Kidney (tissue), 14 donors: ENCODE data around the gene ADRA2C. TPM values are rescaled to one million over a fixed set of nuclear protein-coding genes. Genes with fewer than 3 reads are reported as not detected.

ENCODE experiments used
- DNase-seq, 5 donors: peaks; one replicate each; pipeline ENCODE4 v3.0.0-alpha.2; 2013 to 2020
- FAIRE-seq: peaks from 2 replicates; lab custom pipeline; 2012; peaks lifted over from hg19 to GRCh38; lab: Jason Lieb, UNC
- H3K27ac ChIP-seq, 2 donors: one replicate each; pipeline ENCODE4 v1.7.0; 2013; ENCODE audit warnings: low read depth in 2 of 2, low read length in 2 of 2, inconsistent platforms in 1 of 2
- H3K27me3 ChIP-seq: one replicate; pipeline ENCODE4 v1.7.1; 2013; ENCODE audit warnings: low read length, inconsistent platforms; ENCODE audit not compliant: control insufficient read depth, insufficient read depth
- H3K36me3 ChIP-seq, 3 donors: one replicate each; pipeline versions ENCODE4 v1.7.0 to v1.7.1; 2013; ENCODE audit warnings: low read length in 3 of 3, control low read depth in 1 of 3, inconsistent platforms in 1 of 3; ENCODE audit not compliant: insufficient read depth in 3 of 3, control insufficient read depth in 2 of 3
- H3K4me1 ChIP-seq, 3 donors: one replicate each; pipeline versions ENCODE4 v1.7.0 to v1.7.1; 2013; ENCODE audit warnings: low read length in 3 of 3, inconsistent platforms in 1 of 3, low read depth in 1 of 3; ENCODE audit not compliant: control insufficient read depth in 2 of 3, insufficient read depth in 2 of 3
- H3K4me3 ChIP-seq, 3 donors: one replicate each; pipeline versions ENCODE4 v1.7.0 to v1.8.1; 2013; ENCODE audit warnings: low read length in 3 of 3, control low read depth in 1 of 3, inconsistent platforms in 1 of 3
- H3K9ac ChIP-seq, 3 donors: one replicate each; pipeline versions ENCODE4 v1.7.0 to v1.7.1; 2013; ENCODE audit warnings: low read length in 3 of 3, control low read depth in 1 of 3, inconsistent platforms in 1 of 3
- H3K9me3 ChIP-seq, 3 donors: one replicate each; pipeline versions ENCODE4 v1.7.0 to v1.7.1; 2013; ENCODE audit warnings: low read length in 3 of 3, control low read depth in 1 of 3, inconsistent platforms in 1 of 3; ENCODE audit not compliant: control insufficient read depth in 2 of 3, insufficient read depth in 1 of 3
- CTCF ChIP-seq: IDR thresholded peaks from 3 replicates; pipeline ENCODE4 v1.5.1; 2012; ENCODE audit warnings: mild to moderate bottlenecking, moderate library complexity, borderline replicate concordance; ENCODE audit not compliant: insufficient read depth; ENCODE audit errors: extremely low read depth
- intact Hi-C: fragments of 100-400 bp; cut with DNase I; formaldehyde crosslinking; loops from one replicate; pipeline ENCODE4 v1.11.1; 2022
- polyA plus RNA-seq: library from polyadenylated mRNA; stranded (reverse); fragments of 350-450 nt; fragmentation: Illumina TruSeq; extraction: RNeasy Lipid Tissue Mini Kit (QIAGEN cat#74804); gene quantifications from one replicate; pipeline ENCODE4 v1.2.3, GENCODE V29; 2014; ENCODE audit warnings: low read depth, low replicate concordance; ENCODE audit not compliant: insufficient read depth
- total RNA-seq: library from RNA; stranded (reverse); fragmentation: NEBNext Ultra II Directional; extraction: Animal tissue kit (Norgen Biotek cat#: 25700); gene quantifications from one replicate; pipeline ENCODE4 v1.2.1, GENCODE V29; 2021
- donor health status: control.
- donor health status: control.
- donor health status: control.
- donor health status: control.
- donor health status: control.
- donor health status: DM: yes; HTN: yes; CAD: no.
- donor health status: Normal renal cell carcinoma (clear cell type).

The ADRA2C gene
- total and polyA plus RNA-seq, 2 donors from 2014 or later = 21.9 to 36.2 TPM

GRCh38 chr4:3733195-3733594, 33.0 kb upstream of the ADRA2C start:
- DNase-seq (no peak), FAIRE-seq (no peak)
- Histone ChIP-seq H3K4me3 (no peak overlapping the region), H3K4me1 (no peaks in the 10 kb centered on the region), H3K27me3 (no peaks in the 10 kb centered on the region), H3K9me3 (no peaks in the 10 kb centered on the region), H3K9ac (no peak overlapping the region), H3K27ac (no peak overlapping the region), H3K36me3 (no peaks in the 10 kb centered on the region)
- TF ChIP-seq CTCF = no peak
- intact Hi-C loops = no loop called here

GRCh38 chr4:3735196-3735595, 31.0 kb upstream of the ADRA2C start:
- H3K27me3 ChIP-seq = no peaks in the 10 kb centered on the region
- H3K9me3 ChIP-seq = no peaks in the 10 kb centered on the region
- no peak overlapping the region for H3K27ac ChIP-seq
- H3K36me3 ChIP-seq = no peaks in the 10 kb centered on the region
- intact Hi-C loops = no loop called here
- TF ChIP-seq CTCF = no peak
- no peak overlapping the region for H3K9ac ChIP-seq
- DNase-seq = no peak
- H3K4me3 ChIP-seq = no peak overlapping the region
- no peaks in the 10 kb centered on the region for H3K4me1 ChIP-seq
- FAIRE-seq = no peak

GRCh38 chr4:3736290-3736689, 29.9 kb upstream of the ADRA2C start:
- DNase-seq (no peak), FAIRE-seq (no peak)
- no peak overlapping the region for H3K27ac ChIP-seq
- intact Hi-C loops = no loop called here
- no peaks in the 10 kb centered on the region for H3K9me3 ChIP-seq
- H3K27me3 ChIP-seq = no peaks in the 10 kb centered on the region
- H3K4me1 ChIP-seq = no peaks in the 10 kb centered on the region
- H3K36me3 ChIP-seq = no peaks in the 10 kb centered on the region
- no peak overlapping the region for H3K4me3 ChIP-seq
- TF ChIP-seq CTCF = no peak
- no peak overlapping the region for H3K9ac ChIP-seq

GRCh38 chr4:3736806-3737205, 29.4 kb upstream of the ADRA2C start:
- no peak for DNase-seq
- Histone ChIP-seq H3K4me1 (no peaks in the 10 kb centered on the region), H3K36me3 (no peaks in the 10 kb centered on the region), H3K4me3 (no peak overlapping the region), H3K27me3 (no peaks in the 10 kb centered on the region), H3K27ac (no peak overlapping the region), H3K9ac (no peak overlapping the region), H3K9me3 (no peaks in the 10 kb centered on the region)
- FAIRE-seq = no peak
- intact Hi-C loops = no loop called here
- TF ChIP-seq CTCF = no peak
